Fibroblast of skin of left biceps (primary cell): Measurements from ENCODE around the gene PPP1R3A.

Experiments
- DNase-seq, 2 experiments: peaks; one replicate each; pipeline ENCODE4 v3.0.0-alpha.2; 2013; ENCODE audit warnings: low read depth in 2 of 2

The PPP1R3A gene

DNA sequence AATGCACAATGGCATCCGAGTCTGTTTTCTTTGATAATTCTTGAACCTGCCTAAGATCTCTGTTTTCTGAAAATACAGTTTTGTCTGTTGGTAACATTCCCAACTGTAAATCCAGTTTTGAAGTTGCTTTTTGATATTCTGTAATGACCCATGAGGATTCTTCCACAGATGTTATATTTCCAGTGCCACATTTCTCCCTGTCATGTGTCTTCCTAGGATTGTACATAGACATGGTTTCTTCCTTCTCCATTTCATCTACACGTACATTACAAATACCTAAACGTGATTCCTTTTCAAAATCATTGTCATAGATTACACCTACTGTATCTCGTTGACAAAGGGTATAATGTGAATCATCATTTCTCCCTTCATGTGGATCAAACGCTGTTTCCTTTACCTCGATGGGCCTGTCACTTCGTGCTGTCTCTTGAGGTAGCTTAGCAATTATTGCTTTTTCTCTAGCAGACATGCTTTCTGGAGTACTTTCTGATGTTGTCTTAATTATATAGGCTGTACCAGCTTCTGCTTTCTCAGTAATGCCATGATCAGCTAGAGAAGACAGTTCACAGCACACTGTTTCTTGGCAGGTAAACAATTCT is 40.3 kb downstream of the PPP1R3A start:
- DNase-seq: no peak

DNA sequence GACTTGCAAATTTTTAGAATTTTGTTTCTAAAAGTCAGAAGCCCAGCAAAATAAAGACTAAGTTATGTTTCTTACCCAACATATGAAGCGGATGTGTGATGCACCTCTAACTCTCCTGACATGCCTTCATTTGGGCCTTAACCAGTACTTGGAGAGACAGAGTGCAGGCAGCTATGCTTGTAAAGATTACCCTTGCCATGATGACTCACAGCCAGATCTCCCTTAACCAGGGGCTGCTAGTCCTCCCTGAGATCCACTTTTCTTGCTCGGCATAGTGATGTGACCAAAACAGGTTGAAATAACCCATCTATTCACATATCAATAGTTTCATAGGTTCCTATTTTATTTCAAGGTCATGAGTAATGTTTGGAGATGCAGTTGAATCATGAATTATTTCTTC is 43.6 kb downstream of the PPP1R3A start:
- no peak for DNase-seq

DNA sequence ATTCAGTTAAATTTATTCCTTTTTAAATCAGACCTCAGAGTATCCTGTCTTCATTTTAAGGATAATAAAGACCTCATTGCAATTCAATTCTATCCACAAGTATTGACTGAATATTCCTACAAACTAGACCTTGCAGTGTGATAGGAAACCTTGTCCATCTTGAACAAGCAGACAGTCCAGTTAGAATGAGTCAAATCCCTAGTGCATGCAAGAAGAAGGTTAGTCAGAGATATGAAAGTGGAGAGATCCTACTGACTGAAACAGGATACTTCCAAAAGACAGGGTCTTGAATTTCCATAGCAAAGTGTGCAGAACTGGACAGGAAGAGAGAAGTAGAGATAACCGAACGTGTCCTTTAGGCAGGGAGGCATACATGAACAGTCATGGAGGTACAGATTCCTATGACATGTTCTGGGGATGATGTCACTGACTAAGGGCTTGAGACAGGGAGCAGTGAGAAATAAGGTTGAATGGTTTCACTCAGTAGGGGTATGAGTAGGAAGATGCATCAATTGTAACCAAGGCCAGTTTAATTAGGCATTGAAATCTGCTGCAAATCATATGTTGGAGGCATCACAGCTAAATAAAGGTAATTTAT is 45.2 kb downstream of the PPP1R3A start:
- DNase-seq: no peak

DNA sequence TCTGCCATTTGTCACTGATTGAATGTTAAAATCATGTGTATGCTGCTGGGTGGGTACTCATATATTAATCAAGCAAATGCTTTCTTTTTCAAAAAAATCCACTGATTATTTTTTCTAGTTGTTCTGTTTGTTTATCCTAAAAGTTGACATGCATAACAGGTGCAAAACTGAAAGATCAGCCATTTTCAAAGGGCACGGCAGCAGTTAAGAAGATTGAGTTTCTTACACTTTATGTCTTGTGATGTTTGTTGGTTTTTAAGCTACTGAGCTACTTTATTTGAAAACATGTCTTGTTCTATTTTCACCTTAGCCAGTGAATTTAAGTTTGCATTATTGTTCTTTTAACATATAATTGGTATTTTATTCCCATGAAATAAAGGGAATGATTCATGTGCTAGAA is 45.8 kb downstream of the PPP1R3A start:
- DNase-seq: no peak

DNA sequence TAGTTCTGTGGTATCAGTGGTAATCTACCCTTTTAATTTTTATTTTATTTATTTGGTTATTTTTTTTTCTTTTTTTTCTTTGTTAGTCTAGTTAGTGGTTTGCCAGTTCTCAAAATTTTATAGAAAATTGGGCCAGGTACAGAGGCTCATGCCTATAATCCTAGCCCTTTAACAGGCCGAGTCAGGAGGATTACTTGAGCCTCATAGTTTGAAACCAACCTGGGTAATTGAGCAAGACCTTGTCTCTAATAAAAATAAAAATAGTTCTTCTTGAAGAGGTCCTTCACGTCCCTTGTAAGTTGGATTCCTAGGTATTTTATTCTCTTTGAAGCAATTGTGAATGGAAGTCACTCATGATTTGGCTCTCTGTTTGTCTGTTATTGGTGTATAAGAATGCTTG is 51.5 kb downstream of the PPP1R3A start:
- no peak for DNase-seq

DNA sequence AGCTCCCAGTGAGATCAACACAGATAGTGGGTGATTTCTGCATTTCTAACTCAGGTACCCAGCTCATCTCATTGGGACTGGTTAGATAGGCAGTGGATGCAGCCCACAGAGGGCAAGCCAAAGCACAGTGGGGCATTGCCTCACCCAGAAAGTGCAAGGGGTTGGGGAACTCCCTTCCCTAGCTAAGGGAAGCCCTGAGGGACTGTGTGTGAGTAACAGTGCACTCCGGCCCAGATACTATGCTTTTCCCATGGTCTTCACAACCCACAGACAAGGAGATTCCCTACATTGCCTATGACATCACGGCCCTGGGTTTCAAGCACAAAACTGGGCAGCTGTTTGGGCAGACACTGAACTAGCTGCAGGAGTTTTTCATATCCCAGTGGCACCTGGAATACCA is 62.8 kb downstream of the PPP1R3A start:
- no peak for DNase-seq

DNA sequence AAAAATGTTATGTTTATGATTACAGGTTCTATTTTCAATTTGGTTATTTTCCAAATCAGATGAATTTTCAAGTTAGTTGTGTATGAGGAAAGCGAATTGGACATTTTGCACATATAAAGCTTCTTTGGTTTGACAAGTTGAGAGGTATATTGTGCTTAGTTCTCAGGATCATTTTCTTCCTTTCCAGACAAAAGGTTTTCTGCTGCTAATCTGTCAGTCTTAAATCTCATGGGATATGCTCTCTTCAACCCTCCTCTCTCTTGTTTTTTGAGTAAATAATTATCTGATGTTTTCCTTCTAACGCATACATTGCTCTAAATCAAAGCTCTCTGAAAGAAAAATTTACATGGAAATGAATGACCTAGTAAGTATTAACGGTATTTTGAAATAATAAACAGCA is 77.9 kb downstream of the PPP1R3A start:
- no peak for DNase-seq

DNA sequence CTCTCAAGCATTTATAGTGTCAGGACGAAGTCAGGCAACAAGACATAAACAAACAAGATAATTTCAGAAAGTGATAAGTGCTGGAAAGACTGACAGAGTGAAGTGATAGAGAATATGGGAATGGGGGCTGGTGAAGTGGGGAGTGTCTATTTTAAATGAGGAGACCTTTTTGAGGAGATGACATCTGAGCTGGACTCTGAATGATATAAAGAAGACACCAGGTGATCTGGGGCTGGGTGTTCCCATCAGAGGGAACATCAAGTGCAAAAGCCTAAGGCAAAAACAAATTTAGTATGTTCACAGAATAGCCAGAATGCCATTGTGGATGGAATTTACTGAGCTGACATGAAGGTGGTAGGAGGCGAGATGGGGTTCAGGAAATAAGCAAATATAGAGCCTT is 83.4 kb downstream of the PPP1R3A start:
- no peak for DNase-seq

DNA sequence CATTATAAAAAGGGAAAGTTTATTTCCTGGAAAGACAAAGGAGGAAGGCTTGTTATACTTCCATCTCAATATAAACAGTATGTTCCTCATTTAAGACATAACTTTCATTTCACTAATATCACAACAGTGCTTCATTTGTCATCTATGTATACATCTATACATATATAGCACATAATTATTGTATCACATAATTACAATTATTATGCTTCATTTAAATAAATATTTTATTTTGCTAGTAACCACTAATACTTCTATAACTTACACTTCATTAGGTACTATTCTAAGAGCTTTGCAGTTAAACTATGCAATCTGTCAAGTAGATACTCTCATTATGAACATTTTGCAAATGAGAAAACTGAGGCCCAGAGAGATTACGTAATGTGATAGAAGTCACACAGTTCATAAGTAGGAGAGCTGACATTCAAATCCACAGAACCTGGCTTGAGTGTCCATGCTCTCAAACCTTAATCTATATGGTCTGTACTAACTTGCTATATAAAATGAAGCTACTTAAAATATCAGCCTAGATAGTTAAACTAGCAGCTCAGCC is 86.5 kb downstream of the PPP1R3A start:
- no peak for DNase-seq

DNA sequence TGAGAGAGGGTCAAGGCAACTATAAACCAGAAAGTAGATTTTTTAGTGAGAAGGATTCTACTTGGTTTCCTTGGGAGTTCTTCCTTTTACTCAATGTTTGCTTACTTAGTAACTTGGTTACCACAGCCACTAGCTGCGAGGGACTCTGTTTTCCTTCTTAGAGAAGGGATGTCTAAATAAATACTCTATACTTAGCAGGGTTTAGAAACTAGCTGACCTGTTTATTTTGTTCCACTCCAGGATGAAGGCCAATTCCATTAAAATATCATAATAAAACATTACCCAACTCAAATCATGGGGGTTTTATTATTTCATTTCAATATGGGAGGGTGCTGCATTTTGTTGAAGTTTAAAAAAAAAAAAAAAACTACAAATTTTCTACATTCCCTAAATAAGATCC is 87.3 kb downstream of the PPP1R3A start:
- DNase-seq: no peak

DNA sequence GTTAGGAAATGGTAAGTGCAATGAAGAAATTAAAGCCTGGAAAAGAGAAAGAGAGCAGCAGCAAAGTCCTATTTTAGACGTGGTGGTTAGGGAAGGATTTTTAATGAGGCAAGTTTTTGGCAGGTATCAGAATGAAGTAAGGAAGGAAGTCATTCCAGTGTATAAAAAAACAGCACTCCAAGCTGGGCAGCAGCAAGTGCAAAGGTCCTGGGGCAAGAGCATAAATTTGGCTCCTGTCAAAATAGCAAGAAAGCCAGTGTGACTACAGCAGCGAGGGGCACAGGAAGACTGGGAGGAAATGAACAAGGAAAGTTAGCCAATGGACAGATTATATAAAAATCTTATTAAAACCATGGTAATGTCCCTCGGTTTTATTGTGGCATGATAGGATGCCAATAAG is 90.2 kb downstream of the PPP1R3A start:
- DNase-seq: no peak
